ENCODE results near the gene ABCB1.

- TF ChIP-seq, protein P1, sequence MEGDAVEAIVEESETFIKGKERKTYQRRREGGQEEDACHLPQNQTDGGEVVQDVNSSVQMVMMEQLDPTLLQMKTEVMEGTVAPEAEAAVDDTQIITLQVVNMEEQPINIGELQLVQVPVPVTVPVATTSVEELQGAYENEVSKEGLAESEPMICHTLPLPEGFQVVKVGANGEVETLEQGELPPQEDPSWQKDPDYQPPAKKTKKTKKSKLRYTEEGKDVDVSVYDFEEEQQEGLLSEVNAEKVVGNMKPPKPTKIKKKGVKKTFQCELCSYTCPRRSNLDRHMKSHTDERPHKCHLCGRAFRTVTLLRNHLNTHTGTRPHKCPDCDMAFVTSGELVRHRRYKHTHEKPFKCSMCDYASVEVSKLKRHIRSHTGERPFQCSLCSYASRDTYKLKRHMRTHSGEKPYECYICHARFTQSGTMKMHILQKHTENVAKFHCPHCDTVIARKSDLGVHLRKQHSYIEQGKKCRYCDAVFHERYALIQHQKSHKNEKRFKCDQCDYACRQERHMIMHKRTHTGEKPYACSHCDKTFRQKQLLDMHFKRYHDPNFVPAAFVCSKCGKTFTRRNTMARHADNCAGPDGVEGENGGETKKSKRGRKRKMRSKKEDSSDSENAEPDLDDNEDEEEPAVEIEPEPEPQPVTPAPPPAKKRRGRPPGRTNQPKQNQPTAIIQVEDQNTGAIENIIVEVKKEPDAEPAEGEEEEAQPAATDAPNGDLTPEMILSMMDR (IDR thresholded peaks at IDR 0.05; ENCODE audit: low read length), result no peak
- no peak for TF ChIP-seq EZH2 (IDR thresholded peaks at IDR 0.05; ENCODE audit: borderline replicate concordance, low read length)
These were observed 66.6 kb downstream of the ABCB1 start for GRCh38 chr7:87534072-87534471.
